Mucosa of gallbladder (tissue), 1 donor: Measurements from ENCODE around the gene BCAP31. TPM values are rescaled to one million over a fixed set of nuclear protein-coding genes. Genes with fewer than 3 reads are reported as not detected.

Experiments
- total RNA-seq: library from RNA; stranded (reverse); gene quantifications from one replicate; pipeline ENCODE4 v1.2.1, GENCODE V29; 2021
- donor health status: DM: no; HTN: no; CAD: no.

Gene BCAP31
- total RNA-seq, 1 donor from 2014 or later: 221 TPM

Other genes starting within 250 kb of the BCAP31 start
- gene BGN, start 229.4 kb downstream of the BCAP31 start, total RNA-seq: 204 TPM
- not detected for gene ATP2B3, start 206.7 kb downstream of the BCAP31 start, total RNA-seq
- gene CCNQ, start 125.2 kb downstream of the BCAP31 start, total RNA-seq: 14.9 TPM
- gene DUSP9, start 77.2 kb downstream of the BCAP31 start, total RNA-seq: 0.12 TPM
- 28.3 TPM for gene PNCK, start 50.6 kb downstream of the BCAP31 start, total RNA-seq
- gene SLC6A8, start 36.5 kb downstream of the BCAP31 start, total RNA-seq: 165 TPM
- gene ABCD1, start 469 bp upstream of the BCAP31 start, total RNA-seq: 18.6 TPM
- 65.3 TPM for gene PLXNB3, start 39.9 kb upstream of the BCAP31 start, total RNA-seq
- gene SRPK3, start 56.7 kb upstream of the BCAP31 start, total RNA-seq: 5.8 TPM
- 51.5 TPM for gene IDH3G, start 70.0 kb upstream of the BCAP31 start, total RNA-seq
- 401 TPM for gene SSR4, start 70.3 kb upstream of the BCAP31 start, total RNA-seq
- gene PDZD4, start 106.2 kb upstream of the BCAP31 start, total RNA-seq: 15.1 TPM
- 10.0 TPM for gene L1CAM, start 161.8 kb upstream of the BCAP31 start, total RNA-seq
- gene AVPR2, start 180.3 kb upstream of the BCAP31 start, total RNA-seq: 1.1 TPM
- gene ARHGAP4, start 201.9 kb upstream of the BCAP31 start, total RNA-seq: 53.8 TPM
- 81.6 TPM for gene NAA10, start 210.7 kb upstream of the BCAP31 start, total RNA-seq
- gene RENBP, start 220.3 kb upstream of the BCAP31 start, total RNA-seq: 19.5 TPM
- gene HCFC1, start 247.4 kb upstream of the BCAP31 start, total RNA-seq: 69.5 TPM
- 14.4 TPM for gene TMEM187, start 248.4 kb upstream of the BCAP31 start, total RNA-seq